ENCODE results near the gene XPR1.

GRCh38 chr1:180728472-180729106, 96.8 kb downstream of the XPR1 start:
- TF ChIP-seq POLR2A (IDR thresholded peaks at IDR 0.05; ENCODE audit: low read depth, low read length), result no peak
- TF ChIP-seq POLR2AphosphoS5 (IDR thresholded peaks at IDR 0.05; ENCODE audit: low read depth, low read length), result no peak
- no peak for TF ChIP-seq POU2F2 (IDR thresholded peaks at IDR 0.05; ENCODE audit: low read depth, low read length)
- TF ChIP-seq TAF1 (IDR thresholded peaks at IDR 0.05; ENCODE audit: low read depth, low read length), result no peak
